Uterus (tissue), 4 donors: ENCODE measurements around the gene ANKRD34B. TPM values are rescaled to one million over a fixed set of nuclear protein-coding genes. Genes with fewer than 3 reads are reported as not detected.

ENCODE experiments used
- DNase-seq, 2 donors: peaks; one replicate each; pipeline ENCODE4 v3.0.0-alpha.2; 2019 to 2020
- H3K27ac ChIP-seq, 2 donors: fragments of 200-600 bp; sonication (generic); 1 replicate in 1 of 2; 2 replicates in 1 of 2; pipeline ENCODE4 v1.5.1; 2016 to 2018
- H3K27me3 ChIP-seq, 2 donors: fragments of 200-600 bp; sonication (generic); one replicate each; pipeline ENCODE4 v1.5.1; 2018 to 2019; ENCODE audit warnings: control low read depth in 1 of 2
- H3K36me3 ChIP-seq, 2 donors: fragments of 200-600 bp; sonication (generic); one replicate each; pipeline ENCODE4 v1.5.1; 2019; ENCODE audit warnings: control low read depth in 1 of 2
- H3K4me1 ChIP-seq, 2 donors: fragments of 200-600 bp; sonication (generic); one replicate each; pipeline ENCODE4 v1.5.1; 2018 to 2019; ENCODE audit warnings: control low read depth in 1 of 2
- H3K4me3 ChIP-seq, 2 donors: fragments of 200-600 bp; sonication (generic); 1 replicate in 1 of 2; 2 replicates in 1 of 2; pipeline ENCODE4 v1.5.1; 2018 to 2019; ENCODE audit warnings: mild to moderate bottlenecking in 1 of 2
- H3K9me3 ChIP-seq, 2 donors: fragments of 200-600 bp; sonication (generic); one replicate each; pipeline ENCODE4 v1.5.1; 2019; ENCODE audit warnings: control low read depth in 1 of 2
- CTCF ChIP-seq, 4 experiments: fragments of 200-600 bp in 2 of 4; fragments of 450-650 bp in 2 of 4; sonication (generic) in 2 of 4; IDR thresholded peaks; one replicate each; pipeline ENCODE4 v1.5.1; 2016 to 2019; ENCODE audit warnings: antibody characterized with exemption in 4 of 4, mild to moderate bottlenecking in 2 of 4, moderate library complexity in 1 of 4
- POLR2A ChIP-seq, 2 donors: fragments of 450-650 bp; IDR thresholded peaks; one replicate each; pipeline ENCODE4 v1.6.1; 2016; ENCODE audit warnings: antibody characterized with exemption in 2 of 2, mild to moderate bottlenecking in 1 of 2, moderate library complexity in 1 of 2
- intact Hi-C: fragments of 100-400 bp; cut with DNase I; formaldehyde crosslinking; loops from one replicate; pipeline ENCODE4 v1.15.1; 2023; ENCODE audit warnings: low total_unique reads
- total RNA-seq, 4 donors: library from RNA; depleted of rRNA in 3 of 4; stranded (reverse); fragments of >200 nt in 3 of 4; gene quantifications; one replicate each; pipeline versions ENCODE4 v1.1.0 to v1.2.4, GENCODE V29; 2014 to 2023
- donor health status: DM: yes; HTN: yes; CAD: no.

Gene ANKRD34B
- total RNA-seq, 4 donors from 2014 or later, result not detected

- Histone ChIP-seq H3K27ac (no peak overlapping the region), H3K4me1 (no peaks in the 10 kb centered on the region), H3K27me3 (no peaks in the 10 kb centered on the region), H3K4me3 (no peak overlapping the region), H3K9me3 (no peaks in the 10 kb centered on the region), H3K36me3 (no peaks in the 10 kb centered on the region)
- intact Hi-C loops, result no loop called here
- no peak for DNase-seq
- TF ChIP-seq POLR2A (IDR thresholded peaks at IDR 0.05) (no peak), CTCF (IDR thresholded peaks at IDR 0.05) (no peak)
These were observed 24.7 kb upstream of the ANKRD34B start for GRCh38 chr5:80594810-80595209.

GRCh38 chr5:80592761-80593160 lies 22.7 kb upstream of the ANKRD34B start:
- Histone ChIP-seq H3K27me3 (no peaks in the 10 kb centered on the region), H3K4me1 (no peaks in the 10 kb centered on the region), H3K27ac (no peak overlapping the region), H3K9me3 (no peaks in the 10 kb centered on the region), H3K4me3 (no peak overlapping the region), H3K36me3 (no peaks in the 10 kb centered on the region)
- TF ChIP-seq POLR2A (IDR thresholded peaks at IDR 0.05) (no peak), CTCF (IDR thresholded peaks at IDR 0.05) (no peak)
- intact Hi-C loops, result no loop called here
- no peak for DNase-seq

- DNase-seq, result no peak
- intact Hi-C loops, result no loop called here
- no peak for TF ChIP-seq POLR2A (IDR thresholded peaks at IDR 0.05)
- no peak for TF ChIP-seq CTCF (IDR thresholded peaks at IDR 0.05)
- no peaks in the 10 kb centered on the region for H3K4me1 ChIP-seq
- H3K27ac ChIP-seq, result no peak overlapping the region
- no peak overlapping the region for H3K4me3 ChIP-seq
- no peaks in the 10 kb centered on the region for H3K27me3 ChIP-seq
- H3K9me3 ChIP-seq, result no peaks in the 10 kb centered on the region
- H3K36me3 ChIP-seq, result no peaks in the 10 kb centered on the region
These were observed 22.0 kb upstream of the ANKRD34B start for GRCh38 chr5:80592105-80592504.

- no peaks in the 10 kb centered on the region for H3K9me3 ChIP-seq
- intact Hi-C loops, result no loop called here
- no peak for TF ChIP-seq POLR2A (IDR thresholded peaks at IDR 0.05)
- no peak for TF ChIP-seq CTCF (IDR thresholded peaks at IDR 0.05)
- no peak overlapping the region for H3K27ac ChIP-seq
- no peaks in the 10 kb centered on the region for H3K36me3 ChIP-seq
- H3K4me1 ChIP-seq, result no peaks in the 10 kb centered on the region
- DNase-seq, result no peak
- H3K27me3 ChIP-seq, result no peaks in the 10 kb centered on the region
- H3K4me3 ChIP-seq, result no peak overlapping the region
These were observed 21.3 kb upstream of the ANKRD34B start for GRCh38 chr5:80591352-80591751.

GRCh38 chr5:80590766-80591165 lies 20.7 kb upstream of the ANKRD34B start:
- no peak overlapping the region for H3K4me3 ChIP-seq
- H3K27ac ChIP-seq, result no peak overlapping the region
- intact Hi-C loops, result no loop called here
- DNase-seq, result no peak
- H3K36me3 ChIP-seq, result no peaks in the 10 kb centered on the region
- H3K27me3 ChIP-seq, result no peaks in the 10 kb centered on the region
- no peak for TF ChIP-seq POLR2A (IDR thresholded peaks at IDR 0.05)
- no peak for TF ChIP-seq CTCF (IDR thresholded peaks at IDR 0.05)
- H3K9me3 ChIP-seq, result no peaks in the 10 kb centered on the region
- no peaks in the 10 kb centered on the region for H3K4me1 ChIP-seq
